ENCODE results near the gene CFP.

DNA sequence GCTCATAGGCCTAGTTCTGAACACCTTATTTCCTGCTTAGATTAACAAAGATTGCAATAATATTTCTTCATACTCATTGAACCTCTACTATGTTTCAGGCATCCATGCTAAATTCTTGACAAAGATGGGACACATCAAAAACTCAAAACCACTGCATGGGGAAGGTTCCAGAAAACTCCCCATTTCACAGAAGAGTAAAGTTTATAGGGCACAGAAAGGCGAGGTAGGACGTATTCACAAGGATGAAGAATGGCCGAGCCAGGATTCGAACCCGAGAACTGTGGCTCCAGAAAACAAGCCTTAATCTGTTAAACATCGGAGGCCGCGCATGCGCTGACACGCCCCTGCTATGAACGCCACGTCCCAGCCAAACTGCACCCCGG, 28.6 kb upstream of the CFP start:
- TF ChIP-seq, protein P1, sequence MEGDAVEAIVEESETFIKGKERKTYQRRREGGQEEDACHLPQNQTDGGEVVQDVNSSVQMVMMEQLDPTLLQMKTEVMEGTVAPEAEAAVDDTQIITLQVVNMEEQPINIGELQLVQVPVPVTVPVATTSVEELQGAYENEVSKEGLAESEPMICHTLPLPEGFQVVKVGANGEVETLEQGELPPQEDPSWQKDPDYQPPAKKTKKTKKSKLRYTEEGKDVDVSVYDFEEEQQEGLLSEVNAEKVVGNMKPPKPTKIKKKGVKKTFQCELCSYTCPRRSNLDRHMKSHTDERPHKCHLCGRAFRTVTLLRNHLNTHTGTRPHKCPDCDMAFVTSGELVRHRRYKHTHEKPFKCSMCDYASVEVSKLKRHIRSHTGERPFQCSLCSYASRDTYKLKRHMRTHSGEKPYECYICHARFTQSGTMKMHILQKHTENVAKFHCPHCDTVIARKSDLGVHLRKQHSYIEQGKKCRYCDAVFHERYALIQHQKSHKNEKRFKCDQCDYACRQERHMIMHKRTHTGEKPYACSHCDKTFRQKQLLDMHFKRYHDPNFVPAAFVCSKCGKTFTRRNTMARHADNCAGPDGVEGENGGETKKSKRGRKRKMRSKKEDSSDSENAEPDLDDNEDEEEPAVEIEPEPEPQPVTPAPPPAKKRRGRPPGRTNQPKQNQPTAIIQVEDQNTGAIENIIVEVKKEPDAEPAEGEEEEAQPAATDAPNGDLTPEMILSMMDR (IDR thresholded peaks at IDR 0.05): no peak
- no peak for TF ChIP-seq POLR2A (IDR thresholded peaks at IDR 0.05)
